ENCODE results near the gene VAC14. TPM values are rescaled to one million over a fixed set of nuclear protein-coding genes. Genes with fewer than 3 reads are reported as not detected.

VAC14 gene
- total RNA-seq, 4 donors from 2014 or later, result 43.4 to 69.4 (median 63.1) TPM

DNA sequence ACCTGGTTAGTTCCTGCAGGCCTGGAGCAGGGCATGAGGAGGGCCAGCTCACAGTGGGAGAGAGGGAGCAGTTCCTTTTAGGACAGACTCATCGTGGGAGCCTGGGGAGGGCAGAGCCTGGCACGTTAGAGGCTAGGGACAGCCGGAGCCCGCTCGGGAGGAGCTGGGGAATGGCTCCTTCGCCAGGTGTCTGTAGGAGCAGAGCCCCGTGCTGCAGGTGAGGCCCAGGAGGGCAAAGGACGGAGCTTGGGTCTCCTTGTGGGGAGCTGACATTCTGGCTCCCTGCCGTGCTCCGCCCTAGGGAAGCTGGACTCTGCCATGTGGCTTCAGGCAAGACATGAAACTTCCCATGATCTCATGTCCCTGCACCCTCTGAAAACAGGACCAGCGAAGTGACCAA is 96.4 kb downstream of the VAC14 start:
- intact Hi-C loops (cut with DNase I), result no loop called here
- TF ChIP-seq, protein P1, sequence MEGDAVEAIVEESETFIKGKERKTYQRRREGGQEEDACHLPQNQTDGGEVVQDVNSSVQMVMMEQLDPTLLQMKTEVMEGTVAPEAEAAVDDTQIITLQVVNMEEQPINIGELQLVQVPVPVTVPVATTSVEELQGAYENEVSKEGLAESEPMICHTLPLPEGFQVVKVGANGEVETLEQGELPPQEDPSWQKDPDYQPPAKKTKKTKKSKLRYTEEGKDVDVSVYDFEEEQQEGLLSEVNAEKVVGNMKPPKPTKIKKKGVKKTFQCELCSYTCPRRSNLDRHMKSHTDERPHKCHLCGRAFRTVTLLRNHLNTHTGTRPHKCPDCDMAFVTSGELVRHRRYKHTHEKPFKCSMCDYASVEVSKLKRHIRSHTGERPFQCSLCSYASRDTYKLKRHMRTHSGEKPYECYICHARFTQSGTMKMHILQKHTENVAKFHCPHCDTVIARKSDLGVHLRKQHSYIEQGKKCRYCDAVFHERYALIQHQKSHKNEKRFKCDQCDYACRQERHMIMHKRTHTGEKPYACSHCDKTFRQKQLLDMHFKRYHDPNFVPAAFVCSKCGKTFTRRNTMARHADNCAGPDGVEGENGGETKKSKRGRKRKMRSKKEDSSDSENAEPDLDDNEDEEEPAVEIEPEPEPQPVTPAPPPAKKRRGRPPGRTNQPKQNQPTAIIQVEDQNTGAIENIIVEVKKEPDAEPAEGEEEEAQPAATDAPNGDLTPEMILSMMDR (IDR thresholded peaks at IDR 0.05), result no peak
- no peak for TF ChIP-seq POLR2A (IDR thresholded peaks at IDR 0.05)

DNA sequence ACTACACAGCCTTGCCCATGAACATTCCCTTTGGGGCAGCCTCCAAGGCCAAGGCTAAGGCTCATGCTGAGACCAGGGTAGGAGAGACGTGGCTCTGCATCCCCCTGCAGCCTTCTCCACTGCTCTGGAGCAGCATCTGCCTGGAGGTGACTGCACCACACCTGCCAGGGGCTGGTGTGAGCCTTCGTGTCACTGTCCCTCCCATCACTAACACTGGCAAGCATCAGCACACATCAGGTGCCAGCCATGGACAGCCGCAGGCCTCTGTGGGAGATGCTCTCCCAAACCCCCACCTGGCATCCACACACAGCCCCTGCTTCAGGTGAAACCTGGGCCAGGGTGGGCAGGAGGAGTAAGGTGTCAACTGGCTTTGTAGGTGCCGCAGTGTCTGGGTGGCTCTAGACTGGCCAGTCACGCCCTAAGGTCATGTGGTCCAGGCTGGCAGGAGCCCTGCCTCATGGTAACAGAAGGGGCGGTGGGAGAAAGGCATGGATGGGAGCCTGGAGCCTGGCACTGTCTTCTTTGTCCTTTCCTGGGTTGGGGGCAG is 97.0 kb downstream of the VAC14 start:
- Histone ChIP-seq H3K4me1 (peaks cover 15 to 60% of the 10 kb centered on the region in 2 donors), H3K27ac (peak overlapping the region in 2 of 3 donors; percentile 79 to 86), H3K36me3 (no peaks in the 10 kb centered on the region), H3K27me3 (no peaks in the 10 kb centered on the region), H3K9me3 (no peaks in the 10 kb centered on the region), H3K4me3 (replicated peaks in 1 of 3) (no peak overlapping the region)
- intact Hi-C loops (cut with DNase I), result no loop called here
- WGBS, 2 donors, result 80 to 100% methylated on average over 2 to 3 of the region's 6 CpGs
- DNase-seq, result no peak
- TF ChIP-seq, protein P1 (IDR thresholded peaks at IDR 0.05), result no peak
- TF ChIP-seq POLR2A (IDR thresholded peaks at IDR 0.05), result no peak

More for the DNA sequence above, 96.4 kb downstream of the VAC14 start:
- peak overlapping the region in 1 of 3 donors; percentile 86 for H3K27ac ChIP-seq
- no peaks in the 10 kb centered on the region for H3K9me3 ChIP-seq
- no peak overlapping the region for H3K4me3 ChIP-seq (replicated peaks in 1 of 3)
- H3K4me1 ChIP-seq, result peaks cover 15 to 60% of the 10 kb centered on the region in 2 donors
- H3K27me3 ChIP-seq, result no peaks in the 10 kb centered on the region
- H3K36me3 ChIP-seq, result no peaks in the 10 kb centered on the region
- 86 to 88% methylated on average over 9 to 10 of the region's 11 CpGs for WGBS, 2 donors
- DNase-seq, result no peak

DNA sequence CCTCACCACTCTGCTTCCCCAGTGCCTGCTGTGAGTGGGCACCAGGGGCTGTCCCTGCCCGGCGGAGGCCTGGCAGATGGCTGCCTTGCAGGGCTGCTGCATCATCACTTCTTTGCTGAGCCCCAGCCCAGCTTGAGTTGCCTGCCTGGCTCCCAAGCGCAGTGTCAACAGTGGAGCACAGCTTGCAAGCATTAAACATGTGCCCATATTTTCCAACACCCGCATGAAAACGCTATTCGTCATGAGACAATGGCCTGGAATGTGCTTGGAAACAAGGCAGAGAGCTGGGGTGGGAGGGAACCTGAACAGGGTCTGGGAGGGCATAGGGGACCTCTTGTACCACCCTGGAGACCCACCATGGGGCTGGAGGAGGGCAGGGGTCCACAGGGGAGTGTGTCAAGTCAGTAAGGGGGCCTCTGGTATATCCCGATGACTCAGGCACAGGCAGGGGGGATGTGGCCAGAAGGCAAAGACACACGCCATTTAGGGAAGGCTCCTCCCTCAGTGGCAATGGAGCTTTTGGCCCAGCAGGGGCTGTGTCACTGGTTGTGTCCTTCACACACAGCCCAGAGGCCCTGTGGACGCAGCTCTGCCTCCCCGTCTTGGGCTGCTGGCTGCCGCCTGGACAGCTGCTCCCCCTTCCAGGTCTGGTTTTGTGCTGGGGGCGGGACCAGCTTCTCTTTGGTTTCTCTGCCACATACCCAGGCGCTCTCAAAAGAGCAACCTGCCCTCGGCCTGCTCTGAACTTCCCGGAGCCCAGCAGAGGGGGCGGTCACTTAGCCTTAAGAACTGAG is 97.7 kb downstream of the VAC14 start:
- Histone ChIP-seq H3K4me1 (peaks cover 15 to 62% of the 10 kb centered on the region in 2 donors), H3K27ac (peak overlapping the region; percentile 23 to 86 (median 79)), H3K9me3 (no peaks in the 10 kb centered on the region), H3K36me3 (peaks cover 0 to 3% of the 10 kb centered on the region in 2 donors), H3K27me3 (no peaks in the 10 kb centered on the region), H3K4me3 (replicated peaks in 1 of 3) (no peak overlapping the region)
- peak; percentile 78 to 84 for DNase-seq
- WGBS, 2 donors, result 50 to 66% methylated on average over 5 to 12 of the region's 16 CpGs
- TF ChIP-seq, protein P1 (IDR thresholded peaks at IDR 0.05), result peak in 3 of 6 experiments; percentile 2 to 44 (median 35)
- TF ChIP-seq POLR2A (IDR thresholded peaks at IDR 0.05), result no peak
- intact Hi-C loops (cut with DNase I), result no loop called here

DNA sequence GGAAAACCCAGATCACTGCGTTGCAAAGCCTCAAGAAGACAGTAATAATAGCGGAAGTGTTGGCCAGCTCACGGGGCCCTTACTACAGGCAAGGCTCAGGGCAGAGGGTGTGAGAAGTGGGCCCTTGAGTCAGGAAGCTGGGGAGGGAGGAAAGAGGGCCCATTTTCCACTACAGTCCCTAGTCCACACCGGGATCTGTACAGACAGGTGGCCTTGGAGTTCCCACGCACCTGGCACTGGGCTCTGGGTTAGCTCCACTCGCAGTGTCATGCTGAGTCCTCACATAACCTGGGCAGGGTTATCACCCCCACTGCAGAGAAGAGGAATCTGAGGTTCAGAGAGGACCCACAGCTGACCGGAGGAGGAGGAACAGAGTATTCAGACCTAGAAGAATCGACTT is 98.3 kb downstream of the VAC14 start:
- TF ChIP-seq, protein P1 (IDR thresholded peaks at IDR 0.05), result no peak
- no peak for TF ChIP-seq POLR2A (IDR thresholded peaks at IDR 0.05)
- Histone ChIP-seq H3K9me3 (no peaks in the 10 kb centered on the region), H3K27me3 (no peaks in the 10 kb centered on the region), H3K36me3 (peaks cover 0 to 4% of the 10 kb centered on the region in 2 donors), H3K27ac (peak overlapping the region; percentile 23 to 86 (median 79)), H3K4me1 (peaks cover 15 to 62% of the 10 kb centered on the region in 2 donors), H3K4me3 (replicated peaks in 1 of 3) (no peak overlapping the region)
- intact Hi-C loops (cut with DNase I), result no loop called here
- DNase-seq, result no peak
- WGBS, 2 donors, result 84 to 85% methylated on average over 8 of the region's 8 CpGs

DNA sequence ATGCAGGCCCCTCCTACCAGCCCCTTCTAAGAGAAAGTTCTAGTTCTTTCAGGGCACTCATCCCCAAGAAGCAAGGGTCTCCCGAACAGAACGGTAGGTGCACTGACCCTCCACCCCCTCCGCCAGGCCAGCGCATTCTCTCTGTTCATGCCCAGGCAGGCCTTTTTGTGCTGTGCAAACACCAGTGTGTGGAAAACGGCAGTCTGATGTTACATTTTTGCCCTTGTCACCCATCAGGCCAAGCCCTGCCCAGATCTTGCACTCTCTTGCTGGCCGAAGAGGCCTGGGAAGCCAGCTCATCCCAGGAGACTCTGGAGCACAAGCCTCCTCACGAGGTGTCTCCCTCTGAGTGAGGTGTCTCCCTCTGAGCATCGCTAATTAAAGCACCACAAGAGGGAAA is 99.0 kb downstream of the VAC14 start:
- 89% methylated on average over 5 to 8 of the region's 8 CpGs for WGBS, 2 donors
- H3K27ac ChIP-seq, result peak overlapping the region in 1 of 3 donors; percentile 3
- H3K4me1 ChIP-seq, result peaks cover 15 to 60% of the 10 kb centered on the region in 2 donors
- H3K9me3 ChIP-seq, result no peaks in the 10 kb centered on the region
- H3K4me3 ChIP-seq (replicated peaks in 1 of 3), result no peak overlapping the region
- no peaks in the 10 kb centered on the region for H3K27me3 ChIP-seq
- DNase-seq, result no peak
- no peak for TF ChIP-seq POLR2A (IDR thresholded peaks at IDR 0.05)
- TF ChIP-seq, protein P1 (IDR thresholded peaks at IDR 0.05), result no peak
- intact Hi-C loops (cut with DNase I), result no loop called here
- H3K36me3 ChIP-seq, result peaks cover 0 to 4% of the 10 kb centered on the region in 2 donors
